Stimulated activated CD4-positive, alpha-beta T cell treated with anti-CD3 and anti-CD28 coated beads, Interleukin-1b, Interleukin-23, amount 100 ng/mL, for 24 hours (primary cell): Measurements from ENCODE around the gene COL7A1.

ENCODE experiments used
- DNase-seq, 4 experiments: peaks; one replicate each; pipeline ENCODE4 v3.0.0-alpha.2; 2020; ENCODE audit warnings: low read depth in 4 of 4, low spot score in 1 of 4

The COL7A1 gene

GRCh38 chr3:48619541-48620524 lies 24.7 kb upstream of the COL7A1 start:
- DNase-seq: no peak

GRCh38 chr3:48617559-48617958 lies 22.4 kb upstream of the COL7A1 start:
- no peak for DNase-seq

- no peak for DNase-seq
These were observed 18.9 kb upstream of the COL7A1 start for GRCh38 chr3:48614044-48614443.

GRCh38 chr3:48612309-48612708 lies 17.2 kb upstream of the COL7A1 start:
- DNase-seq: no peak

- DNase-seq: peak; percentile 78 to 87 (median 84)
These were observed 14.2 kb upstream of the COL7A1 start, which contains the start of gene UQCRC1 for GRCh38 chr3:48609088-48610005. Gene UQCRC1 (minus strand): TSS chr3:48609646. CDS start chr3:48609620, 26 bp downstream.

- DNase-seq: peak in 1 of 4 experiments; percentile 21
These were observed 12.4 kb upstream of the COL7A1 start for GRCh38 chr3:48607519-48607918.

GRCh38 chr3:48601622-48601994 lies 6.5 kb upstream of the COL7A1 start:
- DNase-seq: no peak

GRCh38 chr3:48600711-48601621 lies 5.8 kb upstream of the COL7A1 start:
- DNase-seq: no peak

GRCh38 chr3:48599509-48600285 lies 4.6 kb upstream of the COL7A1 start:
- no peak for DNase-seq

- no peak for DNase-seq
These were observed 4.0 kb upstream of the COL7A1 start for GRCh38 chr3:48599077-48599501.

- no peak for DNase-seq
These were observed 3.4 kb upstream of the COL7A1 start for GRCh38 chr3:48598323-48599076.

- DNase-seq: no peak
These were observed 2.3 kb upstream of the COL7A1 start for GRCh38 chr3:48597408-48597800.

- DNase-seq: no peak
These were observed 1.7 kb upstream of the COL7A1 start for GRCh38 chr3:48596676-48597407.

GRCh38 chr3:48596157-48596556 lies 1.0 kb upstream of the COL7A1 start:
- DNase-seq: no peak

- no peak for DNase-seq
These were observed 495 bp upstream of the COL7A1 start for GRCh38 chr3:48595526-48596121.

- DNase-seq: no peak
These were observed 596 bp downstream of the COL7A1 start for GRCh38 chr3:48594417-48595049.

- DNase-seq: no peak
These were observed 1.8 kb downstream of the COL7A1 start for GRCh38 chr3:48593337-48593736.
